Lower leg skin (tissue), 4 donors: ENCODE measurements around the gene ELAVL1. TPM values are rescaled to one million over a fixed set of nuclear protein-coding genes. Genes with fewer than 3 reads are reported as not detected.

Source experiments
- DNase-seq, 2 donors: peaks; one replicate each; pipeline ENCODE4 v3.0.0-alpha.2; 2019; ENCODE audit warnings: low spot score in 2 of 2
- H3K4me3 ChIP-seq: fragments of 200-600 bp; sonication (generic); 2 replicates; pipeline ENCODE4 v1.5.1; 2017; ENCODE audit warnings: mild to moderate bottlenecking, low read depth; ENCODE audit not compliant: poor library complexity, severe bottlenecking
- CTCF ChIP-seq, 3 donors: fragments of 450-650 bp; IDR thresholded peaks; one replicate each; pipeline ENCODE4 v1.5.1; 2016; ENCODE audit warnings: antibody characterized with exemption in 3 of 3, mild to moderate bottlenecking in 3 of 3, moderate library complexity in 2 of 3
- POLR2A ChIP-seq, 2 donors: fragments of 450-650 bp; IDR thresholded peaks; one replicate each; pipeline ENCODE4 v1.6.1; 2016 to 2017; ENCODE audit warnings: antibody characterized with exemption in 2 of 2, mild to moderate bottlenecking in 1 of 2, moderate library complexity in 1 of 2
- WGBS, 2 donors: methylation state at CpG; one replicate each; pipeline ENCODE4 v1.1.5; 2018; 5-methylcytosine and 5-hydroxymethylcytosine counted together
- intact Hi-C: fragments of 100-400 bp; cut with DNase I; formaldehyde crosslinking; loops from one replicate; pipeline ENCODE4 v1.15.0; 2023; ENCODE audit warnings: low total_unique reads
- total RNA-seq, 4 donors: library from RNA; depleted of rRNA; stranded (reverse); fragments of >200 nt; gene quantifications; one replicate each; pipeline ENCODE4 v1.1.0, GENCODE V29; 2016

The ELAVL1 gene
- total RNA-seq, 4 donors from 2014 or later: 24.8 to 49.2 (median 30.9) TPM

DNA sequence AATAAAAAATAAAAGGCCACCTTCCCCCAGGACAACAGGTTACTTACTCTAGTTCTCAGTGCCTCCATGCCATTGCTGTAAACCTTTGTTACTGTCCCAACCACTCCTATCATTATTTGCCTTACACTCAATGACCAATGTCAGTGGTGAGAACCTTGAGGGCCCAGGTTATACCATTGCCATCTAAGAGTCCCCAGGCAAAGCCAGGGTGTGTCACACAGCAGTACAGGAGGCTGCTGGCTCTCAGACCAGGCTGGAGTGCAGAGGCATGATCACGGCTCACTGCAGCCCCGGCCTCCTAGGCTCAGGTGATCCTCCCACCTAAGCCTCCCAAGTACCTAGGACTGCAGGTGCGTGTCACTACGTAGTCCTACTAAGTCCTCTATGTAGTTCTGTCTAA lies 6.1 kb downstream of the ELAVL1 start:
- no peak for DNase-seq
- no peak for TF ChIP-seq POLR2A (IDR thresholded peaks at IDR 0.05)
- TF ChIP-seq CTCF (IDR thresholded peaks at IDR 0.05): no peak
- intact Hi-C loops: no loop called here
- H3K4me3 ChIP-seq: no peak overlapping the region
- WGBS, 2 donors: 92 to 94% methylated on average over 4 of the region's 4 CpGs

- TF ChIP-seq CTCF (IDR thresholded peaks at IDR 0.05) (no peak), POLR2A (IDR thresholded peaks at IDR 0.05) (no peak)
- intact Hi-C loops: no loop called here
- 77 to 82% methylated on average over 12 of the region's 12 CpGs for WGBS, 2 donors
- H3K4me3 ChIP-seq: no peak overlapping the region
- DNase-seq: no peak
These were observed 7.5 kb downstream of the ELAVL1 start for GRCh38 chr19:7997809-7998480.

- 97 to 98% methylated on average over 3 of the region's 3 CpGs for WGBS, 2 donors
- DNase-seq: no peak
- TF ChIP-seq CTCF (IDR thresholded peaks at IDR 0.05) (no peak), POLR2A (IDR thresholded peaks at IDR 0.05) (no peak)
- intact Hi-C loops: no loop called here
- H3K4me3 ChIP-seq: no peak overlapping the region
These were observed 8.6 kb downstream of the ELAVL1 start for GRCh38 chr19:7996883-7997282.

DNA sequence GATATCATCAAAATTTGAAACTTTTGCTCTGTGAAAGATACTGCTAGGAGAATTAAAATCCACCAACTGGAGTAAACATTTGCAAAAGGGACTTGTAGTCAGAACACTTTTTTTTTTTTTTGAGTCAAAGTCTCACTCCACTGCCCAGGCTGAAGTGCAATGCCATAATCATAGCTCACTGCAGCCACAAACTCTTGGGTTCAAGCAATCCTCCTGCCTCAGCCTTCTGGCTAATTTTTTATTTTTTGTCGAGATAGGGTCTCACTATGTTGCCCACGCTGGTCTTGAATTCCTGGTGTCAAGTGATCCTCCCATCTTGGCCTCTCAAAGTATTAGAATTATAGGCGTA lies 9.7 kb downstream of the ELAVL1 start:
- intact Hi-C loops: no loop called here
- 92 to 99% methylated on average over 3 of the region's 3 CpGs for WGBS, 2 donors
- TF ChIP-seq POLR2A (IDR thresholded peaks at IDR 0.05): no peak
- no peak for TF ChIP-seq CTCF (IDR thresholded peaks at IDR 0.05)
- DNase-seq: no peak
- no peak overlapping the region for H3K4me3 ChIP-seq

- no peak for DNase-seq
- TF ChIP-seq CTCF (IDR thresholded peaks at IDR 0.05) (no peak), POLR2A (IDR thresholded peaks at IDR 0.05) (no peak)
- H3K4me3 ChIP-seq: no peak overlapping the region
- intact Hi-C loops: no loop called here
- WGBS, 2 donors: 76 to 79% methylated on average over 9 of the region's 9 CpGs
These were observed 10.3 kb downstream of the ELAVL1 start for GRCh38 chr19:7994928-7995809.
